Bladder microvascular endothelial cell (primary cell): ENCODE results near the gene DCDC2. TPM values are rescaled to one million over a fixed set of nuclear protein-coding genes. Genes with fewer than 3 reads are reported as not detected.

Source experiments
- total RNA-seq: library from RNA; depleted of rRNA; stranded (reverse); fragments of >200 nt; gene quantifications from 2 replicates; pipeline ENCODE4 v1.2.3, GENCODE V29; 2014

The DCDC2 gene
- under 0.01 and 0.06 TPM in 2 replicates for total RNA-seq

GRCh38 chr6:24357336-24358218 lies at the start of gene DCDC2:
Gene DCDC2 (minus strand): TSS chr6:24358059. CDS start chr6:24357750, 309 bp downstream.

GRCh38 chr6:24402697-24403500 lies 45.0 kb upstream of the DCDC2 start, which contains the start of gene MRS2:
Gene MRS2 (plus strand): TSS chr6:24402936. CDS start chr6:24403047, 111 bp downstream.

DNA sequence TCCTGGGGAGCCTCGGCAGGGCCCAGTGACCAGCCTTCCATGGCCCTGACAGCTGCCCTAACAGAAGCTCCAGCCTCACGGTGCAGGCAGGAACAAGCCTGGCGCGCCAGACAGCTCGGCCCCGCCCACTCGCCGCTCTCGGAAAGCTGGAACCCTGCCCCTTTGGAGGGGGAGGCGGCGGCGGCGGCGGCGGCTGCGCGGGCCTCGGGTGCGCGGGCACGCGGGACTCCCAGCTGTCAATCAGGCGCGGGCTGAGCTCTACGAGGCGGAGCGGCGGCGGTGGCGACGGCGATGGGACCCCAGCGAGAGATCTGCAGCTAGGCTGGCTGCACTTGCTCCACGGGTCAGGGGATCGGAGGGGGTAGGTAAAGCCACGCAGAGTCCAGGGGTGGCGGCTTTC lies 231.9 kb downstream of the DCDC2 start, which contains the start of gene NRSN1:
NRSN1 (plus strand) TSS at position 236 of the 400 bp plus-strand sequence. CDS start 8,113 bp downstream, outside the sequence.

Other genes starting within 250 kb of the DCDC2 start
- gene NRSN1, start 231.8 kb downstream of the DCDC2 start, total RNA-seq = not detected in 2 replicates
- gene MRS2, start 44.9 kb upstream of the DCDC2 start, total RNA-seq = 10.2 and 19.1 TPM in 2 replicates
- gene GPLD1, start 131.5 kb upstream of the DCDC2 start, total RNA-seq = 0.06 TPM in 1 of 2 replicates, not detected in the other
- gene ALDH5A1, start 136.9 kb upstream of the DCDC2 start, total RNA-seq = 0.49 and 0.94 TPM in 2 replicates